ENCODE data around the gene OR8D1. TPM values are rescaled to one million over a fixed set of nuclear protein-coding genes. Genes with fewer than 3 reads are reported as not detected.

The OR8D1 gene
- 0.07 TPM in 1 of 2 replicates, not detected in the other for total RNA-seq (2011; cell fraction: chromatin; rRNA removed; ENCODE audit: low replicate concordance)
- total RNA-seq (2011; cell fraction: nucleolus; rRNA removed), result not detected in 2 replicates
- total RNA-seq (2011; cell fraction: nucleoplasm; rRNA removed), result not detected in 2 replicates
- not detected in 2 replicates for total RNA-seq (2014; rRNA removed)
- total RNA-seq (2014; rRNA removed; fragmentation: Illumina TruSeq; extraction: Trizol), result not detected in 2 replicates
- total RNA-seq (2015; rRNA removed; fragmentation: Illumina TruSeq; extraction: Trizol), result not detected in 2 replicates
- total RNA-seq (2021), result not detected in 2 replicates
- not detected in 2 replicates for polyA plus RNA-seq (2011; rRNA removed)
- polyA plus RNA-seq (2011; cell fraction: cytosol; rRNA removed), result not detected in 2 replicates
- polyA plus RNA-seq (2011; cell fraction: nucleus; rRNA removed), result not detected in 2 replicates
- polyA plus RNA-seq (2012), result 0.16 and 0.51 TPM in 2 replicates
- not detected in 2 replicates for polyA plus RNA-seq (2014; fragmentation: Illumina TruSeq; extraction: Trizol)
- under 1 TPM; 0.08 to 0.55 TPM for polyA plus RNA-seq (2014; fragmentation: Nextera tagmentation; extraction: Ambion mirVana)
- not detected in 2 replicates for polyA plus RNA-seq (2014; rRNA removed)
- polyA minus RNA-seq (2011; rRNA and poly(A)+ RNA removed), result 0.03 TPM in 1 of 2 replicates, not detected in the other
- polyA minus RNA-seq (2011; cell fraction: cytosol; rRNA and poly(A)+ RNA removed), result not detected in 2 replicates
- polyA minus RNA-seq (2011; cell fraction: nucleus; rRNA and poly(A)+ RNA removed), result 0.11 and 0.13 TPM in 2 replicates
- not detected for Bru-seq, nascent RNA
- percentile 7 among the genes with signal in this experiment for BruChase-seq, experiment 1, labeled RNA remaining after a 2-hour chase
- BruChase-seq, experiment 2, labeled RNA remaining after a 6-hour chase, result not detected
- long read RNA-seq, experiment 1, result 0 reads
- long read RNA-seq, experiment 2, result 0 reads
- long read RNA-seq, experiment 3, result 0 reads

- H3K4me1 ChIP-seq (replicated peaks in 1 of 2; ENCODE audit: control insufficient read depth in 2 of 2, insufficient read depth in 2 of 2, low read length in 2 of 2), result peaks cover 0 to 6% of the 10 kb centered on the region in 2 experiments; a peak in 2 of 5 replicates
- no peaks in the 10 kb centered on the region for H3K36me3 ChIP-seq (ENCODE audit: control insufficient read depth, insufficient read depth, low read length)
- POLR2A ChIA-PET, result no interaction called here
- H3K4me2 ChIP-seq (ENCODE audit: insufficient read depth, low read length), result peak within 1 kb of the TSS; percentile 24; the same call in 1 of the 2 replicates
- no peaks in the 10 kb centered on the region for H3K9me3 ChIP-seq (replicated peaks; ENCODE audit: control insufficient read depth, insufficient read depth, low read depth, low read length)
- intact Hi-C loops (cut with micrococcal nuclease) (no loop called here), in situ Hi-C loops (cut with MboI) (no loop called here)
- no peak within 1 kb of the TSS for H3K9ac ChIP-seq (ENCODE audit: insufficient read depth in 1 of 2, low read depth in 2 of 2, low read length in 2 of 2)
- FAIRE-seq, result no peak
- CTCF ChIA-PET (ENCODE audit: low intra/inter-chr PET ratio), result no interaction called here
- WGBS (ENCODE audit: insufficient coverage, low coverage, missing lambda C conversion rate), result 63% methylated on average over 2 of the region's 2 CpGs
- no peaks in the 10 kb centered on the region for H3K9me1 ChIP-seq (ENCODE audit: control insufficient read depth, insufficient read depth, low read length)
- no peak for ATAC-seq
- H3K79me2 ChIP-seq (ENCODE audit: control insufficient read depth, insufficient read depth, low read length), result no peaks in the 10 kb centered on the region
- TF ChIP-seq ZNF134 (CRISPR knock-in tag; conservative IDR thresholded peaks at IDR 0.05) (no peak), ZFPM2 (CRISPR knock-in tag; IDR thresholded peaks at IDR 0.05) (no peak), CBX8 (IDR thresholded peaks at IDR 0.05; ENCODE audit: borderline replicate concordance, extremely low read depth, low read depth, low read length, poor library complexity, severe bottlenecking) (no peak)
- no peak within 1 kb of the TSS for H3K27ac ChIP-seq (ENCODE audit: extremely low read depth, low read depth, low read length)
- no peak within 1 kb of the TSS for H2AFZ ChIP-seq (ENCODE audit: low read depth, low read length)
- no peak for DNase-seq (ENCODE audit: extremely low read depth in 1 of 4, low spot score in 3 of 4)
- no peak within 1 kb of the TSS for H3K4me3 ChIP-seq
- no peaks in the 10 kb centered on the region for H4K20me1 ChIP-seq (replicated peaks; ENCODE audit: control insufficient read depth, insufficient read depth, low read length)
- H3K27me3 ChIP-seq (ENCODE audit: control insufficient read depth in 2 of 2, insufficient read depth in 2 of 2, low read length in 2 of 2), result no peaks in the 10 kb centered on the region
- BruUV-seq (replicated peaks), result no TSS peak
Observed at GRCh38 chr11:124313849-124314248, at the start of gene OR8D1. Gene OR8D1, minus strand, starts transcription at chr11:124313949. Its CDS starts 3,183 bp downstream, at chr11:124310766.

Measured in K562 (cell line).